ENCODE results near the gene PTPN20. TPM values are rescaled to one million over a fixed set of nuclear protein-coding genes. Genes with fewer than 3 reads are reported as not detected.
"Not testable (repeated sequence)": the region's sequence is repeated elsewhere in the genome, so short reads cannot be mapped to it uniquely, and the experiment has no call there.

PTPN20 gene
- total RNA-seq, 1 experiment from 2014 or later = not detected

DNA sequence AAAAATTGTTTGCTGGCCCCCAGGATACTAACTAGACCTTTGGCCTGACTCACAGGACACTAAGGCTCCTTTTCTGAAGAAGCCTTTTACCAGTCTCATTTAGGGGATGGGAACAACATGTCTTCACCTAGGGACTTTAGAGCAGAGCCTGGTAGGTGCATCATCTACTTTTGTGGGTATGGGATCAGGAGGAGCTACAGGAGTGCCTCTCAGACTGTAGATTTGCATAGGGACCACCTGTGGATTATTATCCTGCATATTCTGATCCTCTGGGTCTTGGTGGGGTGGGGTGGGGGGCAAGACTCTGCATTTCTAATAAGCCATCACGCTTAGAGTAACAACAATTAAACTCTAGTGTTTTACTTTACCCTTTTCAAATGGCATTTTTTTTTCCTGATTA lies 21.2 kb downstream of the PTPN20 start:
- H3K79me2 ChIP-seq (ENCODE audit: low read length); H3K4me1 ChIP-seq (ENCODE audit: low read length); DNase-seq; H3K4me3 ChIP-seq (ENCODE audit: low read length); H3K9me2 ChIP-seq (replicated peaks; ENCODE audit: insufficient read depth, low read length); H3K9ac ChIP-seq (ENCODE audit: low read length); H2AFZ ChIP-seq (ENCODE audit: low read length); H3K9me3 ChIP-seq (ENCODE audit: low read length); H3K27ac ChIP-seq (ENCODE audit: low read length); H3K4me2 ChIP-seq (ENCODE audit: low read depth, low read length, poor library complexity, severe bottlenecking); H4K20me1 ChIP-seq (ENCODE audit: insufficient read depth, low read depth, low read length); H3K36me3 ChIP-seq (ENCODE audit: insufficient read depth, low read length); H3K27me3 ChIP-seq (ENCODE audit: low read length): not testable (repeated sequence)

DNA sequence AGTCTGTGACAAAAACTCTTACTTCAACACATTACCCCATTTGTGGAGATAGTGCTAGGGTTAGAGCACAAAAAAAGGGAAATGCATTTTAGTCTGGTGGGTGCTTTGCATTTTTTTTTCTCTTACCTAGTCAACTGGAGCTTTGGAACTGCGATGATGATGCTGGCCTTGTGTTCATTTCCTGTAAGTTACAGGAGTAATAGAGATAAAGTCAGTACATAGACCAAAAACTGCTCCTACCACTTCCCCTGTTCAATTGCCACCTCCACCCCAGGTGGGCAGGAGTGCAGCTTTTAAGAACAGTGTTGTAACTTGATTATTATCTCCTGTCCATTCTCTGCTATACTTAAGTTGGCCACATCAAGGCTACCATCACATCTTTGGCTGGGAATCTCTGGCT lies 29.9 kb downstream of the PTPN20 start:
- H3K4me2 ChIP-seq (ENCODE audit: low read depth, low read length, poor library complexity, severe bottlenecking); H3K9ac ChIP-seq (ENCODE audit: low read length); H3K27ac ChIP-seq (ENCODE audit: low read length); H3K79me2 ChIP-seq (ENCODE audit: low read length); H3K9me2 ChIP-seq (replicated peaks; ENCODE audit: insufficient read depth, low read length); H3K4me3 ChIP-seq (ENCODE audit: low read length); H3K9me3 ChIP-seq (ENCODE audit: low read length); H3K27me3 ChIP-seq (ENCODE audit: low read length); H3K36me3 ChIP-seq (ENCODE audit: insufficient read depth, low read length); DNase-seq; H3K4me1 ChIP-seq (ENCODE audit: low read length); H4K20me1 ChIP-seq (ENCODE audit: insufficient read depth, low read depth, low read length); H2AFZ ChIP-seq (ENCODE audit: low read length): not testable (repeated sequence)

DNA sequence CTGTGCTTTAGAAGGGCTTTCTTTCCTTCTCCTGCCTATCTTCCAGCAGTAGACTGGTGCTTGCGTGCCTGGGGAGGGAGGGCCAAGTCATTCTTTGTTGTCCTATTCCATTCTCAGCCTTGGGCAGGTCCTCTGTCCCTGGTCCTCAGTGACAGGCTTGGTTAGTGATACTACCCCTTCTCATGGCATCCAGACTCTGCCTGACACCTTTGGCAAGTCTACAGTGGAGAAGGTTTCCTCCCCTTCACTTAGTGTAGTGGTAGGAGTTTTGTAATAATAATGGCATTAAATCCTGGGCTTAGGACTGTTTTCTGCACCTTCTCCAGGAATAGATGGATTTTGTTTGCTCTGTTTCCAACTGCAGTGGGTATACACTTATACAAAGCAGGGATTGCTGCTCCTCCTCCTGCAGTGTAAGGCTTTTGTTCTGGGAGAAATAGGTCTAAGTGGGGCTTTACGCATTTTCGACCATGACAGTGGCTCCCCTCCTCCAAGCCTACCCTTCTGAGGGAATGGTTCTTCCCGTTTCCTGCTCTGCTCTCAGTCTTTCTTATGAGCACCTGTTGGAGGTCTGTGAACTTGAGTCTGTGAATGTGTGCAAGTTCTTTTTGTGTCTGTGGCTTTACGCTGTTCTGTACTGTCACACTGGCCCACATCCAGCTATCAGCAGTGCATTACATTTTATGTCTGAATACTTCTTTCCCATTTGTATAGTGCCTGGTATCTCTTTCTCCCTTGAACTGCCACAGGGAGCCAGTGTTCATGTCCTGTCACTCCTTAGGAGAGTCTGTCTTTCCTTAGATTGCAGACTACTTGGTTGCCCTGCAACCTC lies 37.7 kb downstream of the PTPN20 start:
- H2AFZ ChIP-seq (ENCODE audit: low read length); H3K9me2 ChIP-seq (replicated peaks; ENCODE audit: insufficient read depth, low read length); H3K36me3 ChIP-seq (ENCODE audit: insufficient read depth, low read length); H3K9ac ChIP-seq (ENCODE audit: low read length); DNase-seq; H3K27ac ChIP-seq (ENCODE audit: low read length); H3K4me2 ChIP-seq (ENCODE audit: low read depth, low read length, poor library complexity, severe bottlenecking); H3K9me3 ChIP-seq (ENCODE audit: low read length); H3K79me2 ChIP-seq (ENCODE audit: low read length); H3K4me1 ChIP-seq (ENCODE audit: low read length); H4K20me1 ChIP-seq (ENCODE audit: insufficient read depth, low read depth, low read length); H3K27me3 ChIP-seq (ENCODE audit: low read length); H3K4me3 ChIP-seq (ENCODE audit: low read length): not testable (repeated sequence)

DNA sequence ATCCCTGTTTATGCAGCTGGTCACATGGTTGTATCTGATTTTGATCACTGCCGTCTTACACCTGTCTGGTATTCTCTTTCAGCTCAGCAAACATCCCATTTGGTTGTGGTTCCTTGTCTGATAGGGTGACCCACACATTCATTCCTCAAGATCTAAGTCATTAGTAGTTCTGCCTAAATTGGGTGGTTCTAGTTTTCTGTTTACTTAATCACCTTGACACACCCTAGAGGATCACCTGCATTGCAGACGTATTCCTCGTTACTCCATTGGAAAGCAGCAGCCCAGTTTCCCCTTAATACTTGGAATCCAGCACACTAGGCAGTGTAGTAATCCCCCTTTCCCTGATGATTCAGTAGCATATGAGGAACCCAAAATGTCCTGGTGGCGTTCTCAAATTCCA lies 41.3 kb downstream of the PTPN20 start:
- not testable (repeated sequence) for H3K36me3 ChIP-seq (ENCODE audit: insufficient read depth, low read length); H3K4me3 ChIP-seq (ENCODE audit: low read length); H4K20me1 ChIP-seq (ENCODE audit: insufficient read depth, low read depth, low read length); H2AFZ ChIP-seq (ENCODE audit: low read length); H3K27ac ChIP-seq (ENCODE audit: low read length); DNase-seq; H3K9me2 ChIP-seq (replicated peaks; ENCODE audit: insufficient read depth, low read length); H3K4me2 ChIP-seq (ENCODE audit: low read depth, low read length, poor library complexity, severe bottlenecking); H3K4me1 ChIP-seq (ENCODE audit: low read length); H3K27me3 ChIP-seq (ENCODE audit: low read length); H3K9ac ChIP-seq (ENCODE audit: low read length); H3K79me2 ChIP-seq (ENCODE audit: low read length); H3K9me3 ChIP-seq (ENCODE audit: low read length)

DNA sequence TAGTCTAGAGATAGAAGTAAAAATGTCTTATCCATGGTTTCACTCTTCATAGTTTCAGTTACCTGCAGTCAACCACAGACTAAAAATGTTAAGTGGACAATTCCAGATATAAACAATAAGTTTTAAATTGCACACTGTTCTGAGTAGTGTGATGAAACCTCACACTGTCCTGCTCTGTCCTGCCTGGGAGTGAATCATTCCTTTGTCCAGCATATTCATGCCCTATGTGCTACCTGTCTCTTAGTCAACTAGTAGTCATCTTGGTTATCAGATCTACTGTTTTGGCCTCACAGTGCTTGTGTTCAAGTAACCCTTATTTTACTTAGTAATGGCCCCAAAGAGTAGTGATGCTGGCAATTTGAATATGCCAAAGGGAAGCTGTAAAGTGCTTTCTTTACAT lies 49.5 kb downstream of the PTPN20 start:
- not testable (repeated sequence) for H3K4me2 ChIP-seq (ENCODE audit: low read depth, low read length, poor library complexity, severe bottlenecking); H3K9ac ChIP-seq (ENCODE audit: low read length); H3K27me3 ChIP-seq (ENCODE audit: low read length); H3K9me2 ChIP-seq (replicated peaks; ENCODE audit: insufficient read depth, low read length); H4K20me1 ChIP-seq (ENCODE audit: insufficient read depth, low read depth, low read length); H3K9me3 ChIP-seq (ENCODE audit: low read length); H3K4me1 ChIP-seq (ENCODE audit: low read length); H3K4me3 ChIP-seq (ENCODE audit: low read length); DNase-seq; H3K27ac ChIP-seq (ENCODE audit: low read length); H2AFZ ChIP-seq (ENCODE audit: low read length); H3K79me2 ChIP-seq (ENCODE audit: low read length); H3K36me3 ChIP-seq (ENCODE audit: insufficient read depth, low read length)

DNA sequence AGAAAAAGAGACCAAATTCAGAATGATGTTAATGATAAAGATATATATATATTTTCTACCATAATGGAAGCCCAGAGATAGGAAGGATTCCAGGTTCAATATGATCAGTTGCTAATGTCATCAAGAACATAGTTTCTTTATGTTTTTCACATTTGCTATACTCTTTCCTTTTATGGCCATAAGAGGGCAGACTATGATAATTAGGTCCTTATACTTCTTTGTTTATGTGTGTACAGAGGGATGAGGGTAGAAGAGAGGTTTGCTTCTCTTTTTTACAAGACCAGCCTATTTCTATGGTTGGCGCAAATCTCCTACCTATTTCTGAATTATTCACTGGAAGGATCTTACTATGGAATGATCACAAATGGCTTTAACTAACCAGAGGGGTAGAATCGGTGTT lies 52.1 kb downstream of the PTPN20 start:
- not testable (repeated sequence) for H3K4me3 ChIP-seq (ENCODE audit: low read length); H3K4me1 ChIP-seq (ENCODE audit: low read length); H3K27ac ChIP-seq (ENCODE audit: low read length); H3K79me2 ChIP-seq (ENCODE audit: low read length); H3K36me3 ChIP-seq (ENCODE audit: insufficient read depth, low read length); H2AFZ ChIP-seq (ENCODE audit: low read length); H3K9me2 ChIP-seq (replicated peaks; ENCODE audit: insufficient read depth, low read length); H3K27me3 ChIP-seq (ENCODE audit: low read length); DNase-seq; H4K20me1 ChIP-seq (ENCODE audit: insufficient read depth, low read depth, low read length); H3K9me3 ChIP-seq (ENCODE audit: low read length); H3K9ac ChIP-seq (ENCODE audit: low read length); H3K4me2 ChIP-seq (ENCODE audit: low read depth, low read length, poor library complexity, severe bottlenecking)

DNA sequence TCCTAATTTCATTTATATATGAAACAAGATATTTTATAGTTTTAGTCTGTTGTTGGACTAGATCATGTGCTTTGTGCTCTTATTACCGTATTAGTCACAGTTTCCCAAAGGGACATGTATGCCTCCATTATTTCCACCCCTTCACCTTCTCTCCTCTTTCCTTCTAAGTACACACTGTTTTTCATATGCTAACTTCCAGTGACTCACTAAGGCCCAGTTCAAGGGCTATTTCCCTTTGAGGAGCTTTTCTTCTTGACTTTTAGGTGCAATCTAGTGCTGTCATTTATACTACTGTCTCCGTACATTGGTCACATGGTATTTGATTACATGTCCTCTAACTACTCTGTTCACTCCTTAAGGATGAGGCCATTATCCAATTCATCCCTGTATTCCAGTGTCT lies 55.8 kb downstream of the PTPN20 start:
- H4K20me1 ChIP-seq (ENCODE audit: insufficient read depth, low read depth, low read length); H3K27ac ChIP-seq (ENCODE audit: low read length); H3K36me3 ChIP-seq (ENCODE audit: insufficient read depth, low read length); H3K4me3 ChIP-seq (ENCODE audit: low read length); H3K9ac ChIP-seq (ENCODE audit: low read length); H2AFZ ChIP-seq (ENCODE audit: low read length); H3K27me3 ChIP-seq (ENCODE audit: low read length); H3K79me2 ChIP-seq (ENCODE audit: low read length); H3K9me2 ChIP-seq (replicated peaks; ENCODE audit: insufficient read depth, low read length); H3K4me1 ChIP-seq (ENCODE audit: low read length); H3K4me2 ChIP-seq (ENCODE audit: low read depth, low read length, poor library complexity, severe bottlenecking); H3K9me3 ChIP-seq (ENCODE audit: low read length); DNase-seq: not testable (repeated sequence)

DNA sequence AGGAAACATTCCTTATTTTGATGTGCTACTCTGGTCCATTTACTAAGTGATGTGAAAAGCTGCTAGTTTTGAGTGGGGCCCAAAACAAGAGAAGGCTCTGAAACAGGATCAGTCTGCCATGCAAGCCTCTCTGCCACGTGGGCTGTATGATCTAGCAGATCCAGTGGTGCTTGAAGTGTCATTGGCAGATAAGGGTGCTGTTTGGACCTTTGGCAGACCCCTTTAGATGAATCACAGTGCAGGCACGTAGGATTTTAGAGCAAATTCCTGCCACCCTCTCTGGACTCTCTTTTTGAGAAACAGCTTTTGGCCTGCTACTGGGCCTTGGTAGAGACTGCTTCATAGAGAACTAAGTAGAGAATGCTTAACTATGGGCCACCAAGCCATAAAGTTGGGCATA lies 69.0 kb downstream of the PTPN20 start:
- H3K27ac ChIP-seq (ENCODE audit: low read length); H3K79me2 ChIP-seq (ENCODE audit: low read length); H4K20me1 ChIP-seq (ENCODE audit: insufficient read depth, low read depth, low read length); H3K4me2 ChIP-seq (ENCODE audit: low read depth, low read length, poor library complexity, severe bottlenecking); H3K4me3 ChIP-seq (ENCODE audit: low read length); H3K27me3 ChIP-seq (ENCODE audit: low read length); DNase-seq; H3K9me2 ChIP-seq (replicated peaks; ENCODE audit: insufficient read depth, low read length); H2AFZ ChIP-seq (ENCODE audit: low read length); H3K4me1 ChIP-seq (ENCODE audit: low read length); H3K9ac ChIP-seq (ENCODE audit: low read length); H3K36me3 ChIP-seq (ENCODE audit: insufficient read depth, low read length); H3K9me3 ChIP-seq (ENCODE audit: low read length): not testable (repeated sequence)

Measured in Karpas-422 (cell line).